B cell (primary cell): Measurements from ENCODE around the gene KIF22. TPM values are rescaled to one million over a fixed set of nuclear protein-coding genes. Genes with fewer than 3 reads are reported as not detected.

Experiments
- ATAC-seq: fragments of 200-7000 bp; cut with Tn5 transposase; one replicate; pipeline ENCODE4 v1.10.0; 2021; ENCODE audit warnings: low read depth, mild to moderate bottlenecking, moderate number of reproducible peaks, moderate library complexity
- CTCF ChIA-PET: fragments of 350-600 bp; sonication (Branson Sonifier 250); formaldehyde crosslinking; loops from one replicate; lab custom pipeline; 2021; ENCODE audit warnings: antibody characterized with exemption, inconsistent platforms; lab: Charles Lee
- POLR2A ChIA-PET: fragments of 350-600 bp; sonication (Branson Sonifier 250); formaldehyde crosslinking; loops from one replicate; lab custom pipeline; 2021; ENCODE audit warnings: antibody characterized with exemption; lab: Charles Lee
- DNase-seq: peaks from one replicate; pipeline ENCODE4 v3.0.0; 2013
- H2AFZ ChIP-seq: 2 replicates; pipeline ENCODE4 v1.6.1; 2012; ENCODE audit warnings: mild to moderate bottlenecking, low read depth, low read length; ENCODE audit not compliant: insufficient read depth, poor library complexity, severe bottlenecking
- H3K27ac ChIP-seq, 2 donors: 1 replicate in 1 of 2; 2 replicates in 1 of 2; pipeline ENCODE4 v1.5.1; 2012 to 2013; ENCODE audit warnings: low read length in 2 of 2, mild to moderate bottlenecking in 2 of 2, moderate library complexity in 1 of 2
- H3K27me3 ChIP-seq, 4 experiments: fragments of 200-600 bp in 1 of 4; sonication (generic) in 1 of 4; replicated peaks in 1 of 4; 1 replicate in 2 of 4; 2 replicates in 2 of 4; pipeline versions ENCODE4 v1.6.1 to v1.7.0; 2013 to 2016; ENCODE audit warnings: low read length in 3 of 4, mild to moderate bottlenecking in 2 of 4, mixed read lengths in 1 of 4, moderate library complexity in 1 of 4; ENCODE audit not compliant: insufficient read depth in 4 of 4, control insufficient read depth in 3 of 4; ENCODE audit errors: control extremely low read depth in 1 of 4
- H3K36me3 ChIP-seq, 2 experiments: replicated peaks in 1 of 2; 1 replicate in 1 of 2; 2 replicates in 1 of 2; pipeline versions ENCODE4 v1.6.1 to v1.7.1; 2013; ENCODE audit warnings: low read length in 1 of 2; ENCODE audit not compliant: insufficient read depth in 2 of 2, control insufficient read depth in 1 of 2; ENCODE audit errors: control extremely low read depth in 1 of 2, extremely low read depth in 1 of 2
- H3K4me1 ChIP-seq, 2 donors: fragments of 200-600 bp in 1 of 2; sonication (generic) in 1 of 2; 1 replicate in 1 of 2; 2 replicates in 1 of 2; pipeline versions ENCODE4 v1.5.1 to v1.6.1; 2013 to 2017; ENCODE audit warnings: low read length in 2 of 2; ENCODE audit not compliant: control insufficient read depth in 2 of 2, insufficient read depth in 2 of 2
- H3K4me2 ChIP-seq: replicated peaks from 2 replicates; pipeline ENCODE3; 2012; ENCODE audit warnings: mild to moderate bottlenecking, low read depth, low read length; ENCODE audit not compliant: poor library complexity, severe bottlenecking
- H3K4me3 ChIP-seq, 5 experiments: fragments of 200-600 bp in 1 of 5; sonication (generic) in 1 of 5; 1 replicate in 3 of 5; 2 replicates in 2 of 5; pipeline versions ENCODE4 v1.5.1 to v1.7.0; 2011 to 2016; ENCODE audit warnings: low read length in 4 of 5, mild to moderate bottlenecking in 4 of 5, low read depth in 2 of 5, control low read depth in 1 of 5, moderate library complexity in 1 of 5; ENCODE audit not compliant: insufficient read depth in 1 of 5; ENCODE audit errors: control extremely low read depth in 1 of 5, extremely low read depth in 1 of 5
- H3K79me2 ChIP-seq: fragments of 200-600 bp; sonication (generic); one replicate; pipeline ENCODE4 v1.6.0; 2016; ENCODE audit warnings: low read length; ENCODE audit not compliant: control insufficient read depth, insufficient read depth
- H3K9ac ChIP-seq: fragments of 200-600 bp; sonication (generic); 2 replicates; pipeline ENCODE4 v1.6.1; 2017; ENCODE audit warnings: mild to moderate bottlenecking, low read length, moderate library complexity
- H3K9me3 ChIP-seq, 3 donors: one replicate each; pipeline versions ENCODE4 v1.6.1 to v1.7.1; 2013; ENCODE audit warnings: low read length in 2 of 3; ENCODE audit not compliant: control insufficient read depth in 2 of 3, insufficient read depth in 1 of 3; ENCODE audit errors: control extremely low read depth in 1 of 3
- H4K20me1 ChIP-seq: 2 replicates; pipeline ENCODE4 v1.6.0; 2012; ENCODE audit warnings: mild to moderate bottlenecking, low read length; ENCODE audit not compliant: insufficient read depth, control insufficient read depth, poor library complexity, severe bottlenecking
- H3K27ac Mint-ChIP-seq: one replicate; pipeline ENCODE4 v1.8.0; 2021; ENCODE audit warnings: mixed read lengths
- H3K27me3 Mint-ChIP-seq: one replicate; pipeline ENCODE4 v1.8.0; 2021; ENCODE audit warnings: mixed read lengths
- H3K4me1 Mint-ChIP-seq: one replicate; pipeline ENCODE4 v1.8.0; 2021; ENCODE audit warnings: mixed read lengths
- H3K4me3 Mint-ChIP-seq: one replicate; pipeline ENCODE4 v1.8.0; 2021; ENCODE audit warnings: mixed read lengths
- H3K9me3 Mint-ChIP-seq: one replicate; pipeline ENCODE4 v1.8.0; 2022; ENCODE audit warnings: mixed read lengths; ENCODE audit not compliant: insufficient read depth
- CTCF ChIP-seq: fragments of 200-600 bp; IDR thresholded peaks from one replicate; pipeline ENCODE4 v1.8.0; 2022; ENCODE audit warnings: antibody characterized with exemption, mild to moderate bottlenecking
- EZH2 ChIP-seq: IDR thresholded peaks from 2 replicates; pipeline ENCODE4 v1.6.1; 2012; ENCODE audit warnings: borderline replicate concordance, low read depth, mild to moderate bottlenecking, moderate library complexity, low read length; ENCODE audit not compliant: insufficient read depth, poor library complexity, severe bottlenecking
- WGBS: methylation state at CpG from one replicate; pipeline ENCODE4 v1.1.5; 2013; ENCODE audit warnings: missing lambda C conversion rate; ENCODE audit not compliant: insufficient coverage; 5-methylcytosine and 5-hydroxymethylcytosine counted together
- intact Hi-C: fragments of 100-400 bp; cut with micrococcal nuclease; formaldehyde crosslinking; loops from one replicate; pipeline ENCODE4 v1.10.0; 2022
- polyA plus RNA-seq: library from polyadenylated mRNA; depleted of rRNA; stranded (reverse); fragments of >200 nt; gene quantifications from 2 replicates; pipeline ENCODE4 v1.2.3, GENCODE V29; 2012
- total RNA-seq, 2 donors: library from RNA; stranded (reverse); fragments of 120-200 nt in 1 of 2; gene quantifications; 1 replicate in 1 of 2; 2 replicates in 1 of 2; pipeline versions ENCODE4 v1.2.3 to v1.2.4, GENCODE V29; 2013 to 2022

The KIF22 gene
- total and polyA plus RNA-seq, 2 donors (not counting 1 experiment from before 2014, with no cell fraction given), result 53.9 to 57.2 TPM

GRCh38 chr16:29834079-29834478, 43.5 kb downstream of the KIF22 start:
- Histone ChIP-seq H3K9me3 (no peaks in the 10 kb centered on the region), H3K36me3 (peaks cover 4 to 61% of the 10 kb centered on the region in 2 experiments), H3K27me3 (no peaks in the 10 kb centered on the region), H3K79me2 (peaks cover 19% of the 10 kb centered on the region), H3K9ac (no peak overlapping the region), H3K4me2 (no peak overlapping the region), H3K4me1 (no peaks in the 10 kb centered on the region), H3K27ac (no peak overlapping the region), H3K4me3 (no peak overlapping the region), H2AFZ (no peak overlapping the region), H4K20me1 (peaks cover 27% of the 10 kb centered on the region)
- TF ChIP-seq CTCF, result no peak
- no peak for TF ChIP-seq EZH2
- Mint-ChIP-seq H3K9me3 (no peaks in the 10 kb centered on the region), H3K27me3 (no peaks in the 10 kb centered on the region), H3K27ac (no peak overlapping the region), H3K4me1 (no peaks in the 10 kb centered on the region), H3K4me3 (no peak overlapping the region)
- ATAC-seq (no peak), DNase-seq (no peak)
- 93% methylated on average over 4 of the region's 5 CpGs for whole genome bisulfite sequencing
- intact Hi-C loops, result no loop called here
- CTCF ChIA-PET, result interaction anchor here (0.8 kb wide), 1 partner anchor 14 kb away, joined by 3 read pairs; no protein-coding TSS in a partner anchor
- POLR2A ChIA-PET, result interaction anchor here (0.6 kb wide), 1 partner anchor 77 kb away, joined by 4 read pairs; no protein-coding TSS in a partner anchor

GRCh38 chr16:29835926-29836325, 45.4 kb downstream of the KIF22 start:
- Mint-ChIP-seq H3K27ac (no peak overlapping the region), H3K27me3 (no peaks in the 10 kb centered on the region), H3K9me3 (no peaks in the 10 kb centered on the region), H3K4me1 (no peaks in the 10 kb centered on the region), H3K4me3 (no peak overlapping the region)
- no peaks in the 10 kb centered on the region for H3K27me3 ChIP-seq
- no peaks in the 10 kb centered on the region for H3K4me1 ChIP-seq
- H4K20me1 ChIP-seq, result peaks cover 8% of the 10 kb centered on the region
- CTCF ChIA-PET, result interaction anchor here (0.7 kb wide), 1 partner anchor 9 kb away, joined by 3 read pairs; no protein-coding TSS in a partner anchor
- POLR2A ChIA-PET, result interaction anchor here (0.7 kb wide), 1 partner anchor 16 kb away, joined by 4 read pairs; the partner anchor contains the start of gene MVP
- TF ChIP-seq EZH2 (no peak), CTCF (no peak)
- no peaks in the 10 kb centered on the region for H3K9me3 ChIP-seq
- peaks cover under 1% of the 10 kb centered on the region for H3K79me2 ChIP-seq
- no peak overlapping the region for H3K4me2 ChIP-seq
- ATAC-seq (no peak), DNase-seq (no peak)
- intact Hi-C loops, result no loop called here
- no peak overlapping the region for H3K27ac ChIP-seq
- peaks cover 4 to 65% of the 10 kb centered on the region in 2 experiments for H3K36me3 ChIP-seq
- no peak overlapping the region for H3K4me3 ChIP-seq
- H2AFZ ChIP-seq, result no peak overlapping the region
- H3K9ac ChIP-seq, result no peak overlapping the region
- 87% methylated on average over 6 of the region's 7 CpGs for WGBS
